OCI-LY7 (cell line): ENCODE data around the gene ASB14.

Experiments used
- EZH2phosphoT487 ChIP-seq: fragments of 200-600 bp; sonication (generic); IDR thresholded peaks from 2 replicates; pipeline ENCODE4 v1.6.1; 2018; ENCODE audit warnings: low read depth, borderline replicate concordance, mild to moderate bottlenecking, mixed run types, antibody characterized with exemption, low read length, moderate library complexity, mixed read lengths
- TF ChIP-seq, protein P1 (sequence below): fragments of 200-600 bp; sonication (generic); conservative IDR thresholded peaks from 2 replicates; pipeline ENCODE4 v1.5.1; 2014; ENCODE audit warnings: mild to moderate bottlenecking, antibody characterized with exemption, low read length, moderate library complexity, mixed read lengths

DNA sequence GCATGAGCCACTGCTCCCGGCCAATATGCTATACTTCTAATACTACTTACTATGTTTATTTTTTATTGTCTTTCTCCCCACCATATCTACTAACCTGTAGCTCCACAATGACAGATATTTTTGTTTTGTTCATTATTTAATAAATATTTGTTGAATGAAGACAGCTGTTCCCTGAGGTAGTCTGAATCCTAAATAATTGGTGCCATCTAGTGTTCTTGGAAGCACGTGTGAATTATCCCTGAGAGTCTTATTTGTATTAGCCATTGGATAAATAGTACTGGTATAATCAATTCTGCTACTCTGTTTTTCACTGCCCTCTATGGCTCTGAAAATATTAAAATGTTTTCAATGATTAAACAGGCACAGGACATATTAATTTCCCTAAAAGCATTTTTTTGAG is 70.6 kb downstream of the ASB14 start:
- TF ChIP-seq, protein P1, sequence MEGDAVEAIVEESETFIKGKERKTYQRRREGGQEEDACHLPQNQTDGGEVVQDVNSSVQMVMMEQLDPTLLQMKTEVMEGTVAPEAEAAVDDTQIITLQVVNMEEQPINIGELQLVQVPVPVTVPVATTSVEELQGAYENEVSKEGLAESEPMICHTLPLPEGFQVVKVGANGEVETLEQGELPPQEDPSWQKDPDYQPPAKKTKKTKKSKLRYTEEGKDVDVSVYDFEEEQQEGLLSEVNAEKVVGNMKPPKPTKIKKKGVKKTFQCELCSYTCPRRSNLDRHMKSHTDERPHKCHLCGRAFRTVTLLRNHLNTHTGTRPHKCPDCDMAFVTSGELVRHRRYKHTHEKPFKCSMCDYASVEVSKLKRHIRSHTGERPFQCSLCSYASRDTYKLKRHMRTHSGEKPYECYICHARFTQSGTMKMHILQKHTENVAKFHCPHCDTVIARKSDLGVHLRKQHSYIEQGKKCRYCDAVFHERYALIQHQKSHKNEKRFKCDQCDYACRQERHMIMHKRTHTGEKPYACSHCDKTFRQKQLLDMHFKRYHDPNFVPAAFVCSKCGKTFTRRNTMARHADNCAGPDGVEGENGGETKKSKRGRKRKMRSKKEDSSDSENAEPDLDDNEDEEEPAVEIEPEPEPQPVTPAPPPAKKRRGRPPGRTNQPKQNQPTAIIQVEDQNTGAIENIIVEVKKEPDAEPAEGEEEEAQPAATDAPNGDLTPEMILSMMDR: peak; percentile 63
- TF ChIP-seq EZH2phosphoT487: no peak
